GM18508 (cell line): ENCODE data around the gene LYZL1.
"Not testable (repeated sequence)": the region's sequence is repeated elsewhere in the genome, so short reads cannot be mapped to it uniquely, and the experiment has no call there.

ENCODE experiments used
- ATAC-seq: cut with Tn5 transposase; IDR thresholded peaks from one replicate; pipeline ENCODE4 v1.9.1; 2021; ENCODE audit warnings: moderate number of reproducible peaks; ENCODE audit not compliant: insufficient read depth, unreplicated experiment

Gene LYZL1

GRCh38 chr10:29360215-29360853, 71.5 kb downstream of the LYZL1 start:
- ATAC-seq, result not testable (repeated sequence)
